Ishikawa (cell line): Measurements from ENCODE around the gene GPR27.

Experiments
- CEBPB ChIP-seq: IDR thresholded peaks from 2 replicates; pipeline ENCODE4 v1.6.1; 2012
- CREB1 ChIP-seq: IDR thresholded peaks from 2 replicates; pipeline ENCODE4 v1.6.1; 2012; ENCODE audit warnings: low read depth
- EGR1 ChIP-seq: IDR thresholded peaks from 2 replicates; pipeline ENCODE4 v1.6.1; 2012
- FOXM1 ChIP-seq: IDR thresholded peaks from 2 replicates; pipeline ENCODE4 v1.6.1; 2012; ENCODE audit warnings: low read depth, borderline replicate concordance
- MAX ChIP-seq: IDR thresholded peaks from 2 replicates; pipeline ENCODE4 v1.6.1; 2012
- NFIC ChIP-seq: IDR thresholded peaks from 2 replicates; pipeline ENCODE4 v1.6.1; 2012
- RAD21 ChIP-seq: IDR thresholded peaks from 2 replicates; pipeline ENCODE4 v1.6.1; 2012; ENCODE audit warnings: low read depth
- REST ChIP-seq: IDR thresholded peaks from 2 replicates; pipeline ENCODE4 v1.6.1; 2012; ENCODE audit warnings: low read depth, mild to moderate bottlenecking
- TAF1 ChIP-seq: IDR thresholded peaks from 2 replicates; pipeline ENCODE4 v1.6.1; 2012; ENCODE audit warnings: low read depth, mild to moderate bottlenecking
- TCF12 ChIP-seq: IDR thresholded peaks from 2 replicates; pipeline ENCODE4 v1.6.1; 2012; ENCODE audit warnings: low read depth
- TEAD4 ChIP-seq: IDR thresholded peaks from 2 replicates; pipeline ENCODE4 v1.6.1; 2012
- USF1 ChIP-seq: IDR thresholded peaks from 2 replicates; pipeline ENCODE4 v1.6.1; 2012
- YY1 ChIP-seq: IDR thresholded peaks from 2 replicates; pipeline ENCODE4 v1.6.1; 2012; ENCODE audit warnings: low read depth
- ZBTB7A ChIP-seq: IDR thresholded peaks from 2 replicates; pipeline ENCODE4 v1.6.1; 2012; ENCODE audit warnings: low read depth

- TF ChIP-seq TEAD4 = no peak
- TF ChIP-seq TAF1 = no peak
- no peak for TF ChIP-seq CREB1
- TF ChIP-seq TCF12 = no peak
- TF ChIP-seq MAX = no peak
- TF ChIP-seq CEBPB = no peak
- TF ChIP-seq NFIC = no peak
- TF ChIP-seq YY1 = no peak
- TF ChIP-seq REST = no peak
- TF ChIP-seq RAD21 = no peak
- no peak for TF ChIP-seq EGR1
- no peak for TF ChIP-seq FOXM1
- no peak for TF ChIP-seq ZBTB7A
- no peak for TF ChIP-seq USF1
These were observed 36.3 kb downstream of the GPR27 start for GRCh38 chr3:71789922-71790321.
